Mesenchymal stem cell (in vitro differentiated cells and primary cell): Measurements from ENCODE around the gene QSOX2.

Source experiments
- DNase-seq: peaks from one replicate; pipeline ENCODE4 v3.0.0-alpha.2; 2013
- H2AFZ ChIP-seq: one replicate; pipeline ENCODE4 v1.6.1; 2013; ENCODE audit warnings: low read depth, mild to moderate bottlenecking, control low read depth, inconsistent platforms, low read length, moderate library complexity
- H2AK5ac ChIP-seq: 2 replicates; pipeline ENCODE4 v1.6.1; 2013; ENCODE audit warnings: low read length, moderate library complexity, mild to moderate bottlenecking, inconsistent platforms; ENCODE audit not compliant: severe bottlenecking
- H2BK120ac ChIP-seq: one replicate; pipeline ENCODE4 v1.6.1; 2013; ENCODE audit warnings: low read depth, mild to moderate bottlenecking, inconsistent platforms, low read length, moderate library complexity
- H2BK12ac ChIP-seq, 2 experiments: one replicate each; pipeline ENCODE4 v1.6.1; 2013; ENCODE audit warnings: inconsistent platforms in 2 of 2, low read length in 2 of 2, mild to moderate bottlenecking in 2 of 2, moderate library complexity in 2 of 2, control low read depth in 1 of 2
- H2BK15ac ChIP-seq: one replicate; pipeline ENCODE4 v1.6.1; 2013; ENCODE audit warnings: mild to moderate bottlenecking, low read depth, inconsistent platforms; ENCODE audit not compliant: poor library complexity, severe bottlenecking
- H2BK5ac ChIP-seq: 2 replicates; pipeline ENCODE4 v1.6.1; 2013; ENCODE audit warnings: low read depth, mild to moderate bottlenecking, low read length, control low read depth, inconsistent platforms; ENCODE audit not compliant: poor library complexity, severe bottlenecking
- H3K14ac ChIP-seq, 2 experiments: one replicate each; pipeline ENCODE4 v1.6.1; 2013; ENCODE audit warnings: inconsistent platforms in 2 of 2, low read length in 2 of 2, control low read depth in 1 of 2, mild to moderate bottlenecking in 1 of 2, moderate library complexity in 1 of 2
- H3K18ac ChIP-seq, 2 experiments: one replicate each; pipeline ENCODE4 v1.6.1; 2013; ENCODE audit warnings: inconsistent platforms in 2 of 2, low read length in 2 of 2, control low read depth in 1 of 2, low read depth in 1 of 2, mild to moderate bottlenecking in 1 of 2
- H3K23ac ChIP-seq, 2 experiments: one replicate each; pipeline ENCODE4 v1.6.1; 2013; ENCODE audit warnings: inconsistent platforms in 2 of 2, low read length in 2 of 2, mild to moderate bottlenecking in 2 of 2, moderate library complexity in 2 of 2, control low read depth in 1 of 2
- H3K27ac ChIP-seq: 2 replicates; pipeline ENCODE4 v1.5.1; 2013; ENCODE audit warnings: mild to moderate bottlenecking, moderate library complexity, low read length, control low read depth, inconsistent platforms; ENCODE audit not compliant: poor library complexity, severe bottlenecking
- H3K27me3 ChIP-seq, 2 experiments: 2 replicates each; pipeline versions ENCODE4 v1.6.1 to v1.7.0; 2013; ENCODE audit warnings: low read length in 2 of 2, mild to moderate bottlenecking in 2 of 2, moderate library complexity in 2 of 2, control low read depth in 1 of 2, inconsistent platforms in 1 of 2; ENCODE audit not compliant: control insufficient read depth in 1 of 2, insufficient read depth in 1 of 2
- H3K36me3 ChIP-seq, 2 experiments: 2 replicates each; pipeline versions ENCODE4 v1.6.1 to v1.7.0; 2013; ENCODE audit warnings: low read length in 2 of 2, control low read depth in 1 of 2, inconsistent platforms in 1 of 2, low read depth in 1 of 2, mild to moderate bottlenecking in 1 of 2; ENCODE audit not compliant: insufficient read depth in 2 of 2, control insufficient read depth in 1 of 2
- H3K4ac ChIP-seq, 2 experiments: one replicate each; pipeline ENCODE4 v1.6.1; 2013; ENCODE audit warnings: inconsistent platforms in 2 of 2, low read length in 2 of 2, mild to moderate bottlenecking in 2 of 2, moderate library complexity in 2 of 2, control low read depth in 1 of 2, low read depth in 1 of 2
- H3K4me1 ChIP-seq: 2 replicates; pipeline ENCODE4 v1.6.1; 2013; ENCODE audit warnings: low read depth, low read length, control low read depth; ENCODE audit not compliant: control insufficient read depth, insufficient read depth
- H3K4me2 ChIP-seq: 2 replicates; pipeline ENCODE4 v1.6.1; 2013; ENCODE audit warnings: low read length, mild to moderate bottlenecking, inconsistent platforms; ENCODE audit not compliant: poor library complexity, severe bottlenecking
- H3K4me3 ChIP-seq, 2 experiments: 2 replicates each; pipeline versions ENCODE4 v1.5.1 to v1.7.0; 2013; ENCODE audit warnings: low read length in 2 of 2, mild to moderate bottlenecking in 2 of 2, control low read depth in 1 of 2, low read depth in 1 of 2; ENCODE audit not compliant: insufficient read depth in 1 of 2
- H3K79me1 ChIP-seq: replicated peaks from 2 replicates; pipeline ENCODE4 v1.6.1; 2013; ENCODE audit warnings: mild to moderate bottlenecking, control low read depth, low read length, inconsistent platforms; ENCODE audit not compliant: poor library complexity, severe bottlenecking
- H3K9ac ChIP-seq: 2 replicates; pipeline ENCODE4 v1.7.0; 2013; ENCODE audit warnings: mild to moderate bottlenecking, low read length, moderate library complexity
- H3K9me3 ChIP-seq: 2 replicates; pipeline ENCODE4 v1.7.0; 2013; ENCODE audit warnings: mild to moderate bottlenecking, low read length; ENCODE audit not compliant: control insufficient read depth
- H4K8ac ChIP-seq: one replicate; pipeline ENCODE4 v1.6.1; 2013; ENCODE audit warnings: inconsistent platforms, mild to moderate bottlenecking, low read length, moderate library complexity
- H4K91ac ChIP-seq: one replicate; pipeline ENCODE4 v1.6.1; 2013; ENCODE audit warnings: mild to moderate bottlenecking, low read length, inconsistent platforms
- WGBS: methylation state at CpG from one replicate; pipeline ENCODE4 v1.1.7; 2013; ENCODE audit warnings: mixed read lengths; 5-methylcytosine and 5-hydroxymethylcytosine counted together

The QSOX2 gene

GRCh38 chr9:136173648-136174290 is 71.8 kb downstream of the QSOX2 start:
- Histone ChIP-seq H3K4me1 (peaks cover 4% of the 10 kb centered on the region), H2BK12ac (no peak overlapping the region), H2BK5ac (no peak overlapping the region), H3K4me3 (no peak overlapping the region), H3K23ac (no peak overlapping the region), H4K91ac (no peak overlapping the region), H3K9me3 (no peaks in the 10 kb centered on the region), H2BK120ac (no peak overlapping the region), H3K18ac (no peak overlapping the region), H3K79me1 (no peaks in the 10 kb centered on the region), H3K9ac (no peak overlapping the region), H2AK5ac (no peak overlapping the region), H3K27ac (no peak overlapping the region), H2AFZ (no peak overlapping the region), H3K4ac (no peak overlapping the region), H2BK15ac (no peak overlapping the region), H3K14ac (no peak overlapping the region), H3K27me3 (peaks cover 48 to 84% of the 10 kb centered on the region in 2 experiments), H4K8ac (no peak overlapping the region), H3K4me2 (no peak overlapping the region), H3K36me3 (no peaks in the 10 kb centered on the region)
- DNase-seq = no peak
- WGBS = 88% methylated on average over 14 of the region's 14 CpGs

- Histone ChIP-seq H4K91ac (no peak overlapping the region), H2AK5ac (no peak overlapping the region), H4K8ac (no peak overlapping the region), H3K79me1 (no peaks in the 10 kb centered on the region), H2BK120ac (no peak overlapping the region), H2BK15ac (no peak overlapping the region), H3K4me1 (peaks cover 4% of the 10 kb centered on the region), H2BK12ac (no peak overlapping the region), H3K9me3 (no peaks in the 10 kb centered on the region), H3K27ac (no peak overlapping the region), H3K36me3 (no peaks in the 10 kb centered on the region), H3K27me3 (peaks cover 46 to 81% of the 10 kb centered on the region in 2 experiments), H3K23ac (no peak overlapping the region), H3K18ac (no peak overlapping the region), H3K9ac (no peak overlapping the region), H3K4ac (no peak overlapping the region), H3K4me3 (no peak overlapping the region), H3K4me2 (no peak overlapping the region), H3K14ac (no peak overlapping the region), H2AFZ (no peak overlapping the region), H2BK5ac (no peak overlapping the region)
- DNase-seq = no peak
- 76% methylated on average over 16 of the region's 16 CpGs for WGBS
These were observed 73.1 kb downstream of the QSOX2 start for GRCh38 chr9:136172412-136173079.

GRCh38 chr9:136171801-136172411 is 73.7 kb downstream of the QSOX2 start:
- no peak overlapping the region for H3K14ac ChIP-seq
- no peak overlapping the region for H3K27ac ChIP-seq
- no peak overlapping the region for H3K18ac ChIP-seq
- WGBS = 76% methylated on average over 11 of the region's 11 CpGs
- H2BK120ac ChIP-seq = no peak overlapping the region
- H3K4me3 ChIP-seq = no peak overlapping the region
- no peak overlapping the region for H2BK15ac ChIP-seq
- peaks cover 46 to 75% of the 10 kb centered on the region in 2 experiments for H3K27me3 ChIP-seq
- H4K91ac ChIP-seq = no peak overlapping the region
- no peak overlapping the region for H3K4ac ChIP-seq
- no peak overlapping the region for H2AK5ac ChIP-seq
- no peak for DNase-seq
- no peak overlapping the region for H2AFZ ChIP-seq
- H3K36me3 ChIP-seq = no peaks in the 10 kb centered on the region
- peaks cover 4% of the 10 kb centered on the region for H3K4me1 ChIP-seq
- H2BK12ac ChIP-seq = no peak overlapping the region
- H3K9me3 ChIP-seq = no peaks in the 10 kb centered on the region
- no peak overlapping the region for H3K4me2 ChIP-seq
- no peak overlapping the region for H3K9ac ChIP-seq
- no peaks in the 10 kb centered on the region for H3K79me1 ChIP-seq
- H3K23ac ChIP-seq = no peak overlapping the region
- no peak overlapping the region for H2BK5ac ChIP-seq
- H4K8ac ChIP-seq = no peak overlapping the region

GRCh38 chr9:136171009-136171800 is 74.4 kb downstream of the QSOX2 start:
- H2BK5ac ChIP-seq = no peak overlapping the region
- no peak overlapping the region for H3K9ac ChIP-seq
- no peak for DNase-seq
- H3K79me1 ChIP-seq = no peaks in the 10 kb centered on the region
- H3K9me3 ChIP-seq = peaks cover 4% of the 10 kb centered on the region
- H4K91ac ChIP-seq = no peak overlapping the region
- no peak overlapping the region for H3K14ac ChIP-seq
- no peak overlapping the region for H2AFZ ChIP-seq
- H3K27ac ChIP-seq = no peak overlapping the region
- H3K27me3 ChIP-seq = peaks cover 46 to 72% of the 10 kb centered on the region in 2 experiments
- no peak overlapping the region for H3K23ac ChIP-seq
- 51% methylated on average over 16 of the region's 16 CpGs for WGBS
- no peak overlapping the region for H3K4me3 ChIP-seq
- H2AK5ac ChIP-seq = no peak overlapping the region
- H2BK15ac ChIP-seq = no peak overlapping the region
- no peak overlapping the region for H4K8ac ChIP-seq
- H3K4me1 ChIP-seq = peaks cover 4% of the 10 kb centered on the region
- H3K4ac ChIP-seq = no peak overlapping the region
- H3K36me3 ChIP-seq = no peaks in the 10 kb centered on the region
- no peak overlapping the region for H3K4me2 ChIP-seq
- H2BK12ac ChIP-seq = no peak overlapping the region
- H2BK120ac ChIP-seq = no peak overlapping the region
- H3K18ac ChIP-seq = no peak overlapping the region
